Effector memory CD8-positive, alpha-beta T cell (primary cell): Measurements from ENCODE around the gene MRPL2.

Experiments used
- ATAC-seq: fragments of 150-1000 bp; cut with Tn5 transposase; replicated peaks from 2 replicates; pipeline ENCODE4 v1.10.0; 2021; ENCODE audit warnings: mild to moderate bottlenecking, moderate library complexity
- DNase-seq, 3 experiments: peaks; one replicate each; pipeline ENCODE4 v3.0.0; 2021
- H3K27ac Mint-ChIP-seq, 2 donors: one replicate each; pipeline ENCODE4 v1.8.0; 2022; ENCODE audit warnings: mild to moderate bottlenecking in 2 of 2, mixed read lengths in 2 of 2, moderate library complexity in 2 of 2
- H3K27me3 Mint-ChIP-seq, 2 donors: one replicate each; pipeline ENCODE4 v1.8.0; 2022; ENCODE audit warnings: mixed read lengths in 2 of 2
- H3K36me3 Mint-ChIP-seq: one replicate; pipeline ENCODE4 v1.8.0; 2022; ENCODE audit warnings: mild to moderate bottlenecking, moderate library complexity, mixed read lengths; ENCODE audit not compliant: insufficient read depth
- H3K4me1 Mint-ChIP-seq, 2 donors: one replicate each; pipeline ENCODE4 v1.8.0; 2022; ENCODE audit warnings: low read depth in 2 of 2, mixed read lengths in 2 of 2
- H3K4me3 Mint-ChIP-seq, 2 donors: one replicate each; pipeline ENCODE4 v1.8.0; 2022; ENCODE audit warnings: mild to moderate bottlenecking in 2 of 2, mixed read lengths in 2 of 2, moderate library complexity in 2 of 2
- H3K9me3 Mint-ChIP-seq, 2 donors: one replicate each; pipeline ENCODE4 v1.8.0; 2022; ENCODE audit warnings: mixed read lengths in 2 of 2
- total RNA-seq, 9 experiments: gene quantifications; one replicate each; lab custom pipeline; 2026; lab: John Stamatoyannopoulos, UW

Gene MRPL2
- 2.0 to 5.4 (median 2.9) reads per million in 9 experiments for total RNA-seq

- H3K4me1 Mint-ChIP-seq, result peaks cover 19% of the 10 kb centered on the region in 2 donors
- ATAC-seq (peak; percentile 95), DNase-seq (peak; percentile 95 to 98 (median 95))
- no peaks in the 10 kb centered on the region for H3K27me3 Mint-ChIP-seq
- no peaks in the 10 kb centered on the region for H3K9me3 Mint-ChIP-seq
- peaks cover 50% of the 10 kb centered on the region for H3K36me3 Mint-ChIP-seq
- peak within 1 kb of the TSS; percentile 97 to 99 for H3K27ac Mint-ChIP-seq
- peak within 1 kb of the TSS; percentile 93 to 95 for H3K4me3 Mint-ChIP-seq
These were observed at the start of gene MRPL2, which contains the start of gene KLC4 for GRCh38 chr6:43059168-43060033. Gene MRPL2 (minus strand): TSS chr6:43059434. CDS start chr6:43059381, 53 bp downstream. Gene KLC4 (plus strand): TSS chr6:43059631. CDS start chr6:43061336, 1,705 bp downstream.

- Mint-ChIP-seq H3K27ac (no peak overlapping the region), H3K4me1 (peaks cover 0 to 2% of the 10 kb centered on the region in 2 donors)
- DNase-seq, result no peak
These were observed 48.3 kb upstream of the MRPL2 start for GRCh38 chr6:43107344-43108062.

GRCh38 chr6:43105538-43106222 lies 46.4 kb upstream of the MRPL2 start:
- ATAC-seq (no peak), DNase-seq (no peak)
- H3K27ac Mint-ChIP-seq, result peak overlapping the region in 1 of 2 donors; percentile 32
- no peak overlapping the region for H3K4me3 Mint-ChIP-seq
- peaks cover 0 to 2% of the 10 kb centered on the region in 2 donors for H3K4me1 Mint-ChIP-seq
- no peaks in the 10 kb centered on the region for H3K27me3 Mint-ChIP-seq
- H3K36me3 Mint-ChIP-seq, result no peaks in the 10 kb centered on the region
- no peaks in the 10 kb centered on the region for H3K9me3 Mint-ChIP-seq

More at GRCh38 chr6:43107344-43108062, 48.3 kb upstream of the MRPL2 start:
- H3K4me3 Mint-ChIP-seq, result no peak overlapping the region
- ATAC-seq, result no peak
- no peaks in the 10 kb centered on the region for H3K9me3 Mint-ChIP-seq
- no peaks in the 10 kb centered on the region for H3K36me3 Mint-ChIP-seq
- H3K27me3 Mint-ChIP-seq, result no peaks in the 10 kb centered on the region

GRCh38 chr6:43103253-43103876 lies 44.1 kb upstream of the MRPL2 start:
- DNase-seq (no peak), ATAC-seq (no peak)
- Mint-ChIP-seq H3K4me3 (no peak overlapping the region), H3K4me1 (peaks cover 0 to 2% of the 10 kb centered on the region in 2 donors), H3K27ac (no peak overlapping the region), H3K9me3 (no peaks in the 10 kb centered on the region), H3K36me3 (no peaks in the 10 kb centered on the region), H3K27me3 (no peaks in the 10 kb centered on the region)

DNA sequence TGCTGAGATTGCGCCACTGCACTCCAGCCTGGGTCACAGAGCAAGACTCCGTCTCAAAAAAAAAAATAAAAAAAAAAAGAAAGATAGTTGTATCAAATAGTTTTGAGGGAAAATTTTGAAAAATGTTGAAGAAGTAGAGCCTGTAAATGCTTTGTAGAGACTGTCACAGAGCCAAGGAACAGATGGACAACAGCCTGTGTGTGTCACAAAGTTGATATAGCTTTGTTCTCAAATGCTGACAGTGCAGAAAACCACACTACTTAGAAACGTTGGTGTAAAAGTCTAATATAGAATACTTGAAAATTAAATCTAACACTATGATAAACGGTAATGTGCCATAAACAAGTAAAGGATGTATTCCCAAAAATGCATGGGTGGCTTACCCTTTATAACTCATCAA lies 42.3 kb upstream of the MRPL2 start:
- ATAC-seq (no peak), DNase-seq (no peak)
- H3K4me3 Mint-ChIP-seq, result no peak overlapping the region
- no peaks in the 10 kb centered on the region for H3K27me3 Mint-ChIP-seq
- no peaks in the 10 kb centered on the region for H3K9me3 Mint-ChIP-seq
- no peaks in the 10 kb centered on the region for H3K36me3 Mint-ChIP-seq
- peaks cover 0 to 2% of the 10 kb centered on the region in 2 donors for H3K4me1 Mint-ChIP-seq
- H3K27ac Mint-ChIP-seq, result no peak overlapping the region

DNA sequence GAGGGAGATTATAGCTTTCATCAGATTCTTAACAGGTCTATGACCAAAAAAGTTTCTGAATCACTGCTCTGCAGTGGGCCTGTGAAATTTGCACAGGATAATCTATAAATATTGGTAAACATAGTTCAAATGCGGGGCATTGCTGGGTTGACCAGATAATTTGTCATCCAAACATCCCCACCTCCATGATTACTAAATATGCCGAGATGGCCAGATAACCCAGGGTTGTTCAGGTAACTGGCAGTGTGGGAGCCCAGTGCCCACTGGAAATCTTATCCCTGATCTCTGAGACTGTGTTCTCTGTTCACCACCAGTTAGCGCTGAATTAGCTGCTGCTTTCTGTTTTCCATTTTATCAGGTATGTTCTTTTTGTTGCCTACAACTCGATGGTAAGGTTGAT lies 38.3 kb upstream of the MRPL2 start:
- ATAC-seq (no peak), DNase-seq (no peak)
- Mint-ChIP-seq H3K27me3 (no peaks in the 10 kb centered on the region), H3K36me3 (no peaks in the 10 kb centered on the region), H3K4me1 (peaks cover 6 to 25% of the 10 kb centered on the region in 2 donors), H3K4me3 (no peak overlapping the region), H3K27ac (no peak overlapping the region), H3K9me3 (no peaks in the 10 kb centered on the region)

DNA sequence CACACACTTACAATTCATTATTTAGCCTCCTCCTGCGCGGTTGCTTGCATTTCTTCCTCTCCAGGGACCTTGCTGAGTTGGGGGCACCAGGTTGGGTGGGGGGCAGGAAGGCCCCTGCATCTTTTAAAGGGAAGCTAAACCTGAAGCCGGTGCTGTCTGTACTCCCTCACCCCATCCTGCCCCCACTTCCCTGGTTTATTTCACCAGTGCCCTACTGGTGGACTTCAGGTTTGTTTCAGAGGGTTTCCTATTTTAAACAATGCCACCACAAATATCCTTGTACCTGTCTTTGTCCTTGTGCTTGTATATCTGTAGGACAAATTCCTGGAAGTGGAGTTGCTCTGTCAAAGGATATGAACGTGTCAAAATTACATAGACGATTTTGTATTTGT lies 37.9 kb upstream of the MRPL2 start:
- Mint-ChIP-seq H3K4me1 (peaks cover 6 to 25% of the 10 kb centered on the region in 2 donors), H3K36me3 (no peaks in the 10 kb centered on the region), H3K27ac (no peak overlapping the region), H3K9me3 (no peaks in the 10 kb centered on the region), H3K4me3 (no peak overlapping the region), H3K27me3 (no peaks in the 10 kb centered on the region)
- ATAC-seq, result no peak
- DNase-seq, result no peak

GRCh38 chr6:43096451-43097097 lies 37.3 kb upstream of the MRPL2 start:
- Mint-ChIP-seq H3K4me3 (no peak overlapping the region), H3K4me1 (peaks cover 6 to 25% of the 10 kb centered on the region in 2 donors), H3K36me3 (no peaks in the 10 kb centered on the region), H3K27me3 (no peaks in the 10 kb centered on the region), H3K9me3 (no peaks in the 10 kb centered on the region), H3K27ac (no peak overlapping the region)
- no peak for DNase-seq
- ATAC-seq, result no peak

GRCh38 chr6:43095939-43096338 lies 36.7 kb upstream of the MRPL2 start:
- Mint-ChIP-seq H3K27me3 (no peaks in the 10 kb centered on the region), H3K4me1 (peaks cover 6 to 25% of the 10 kb centered on the region in 2 donors), H3K9me3 (no peaks in the 10 kb centered on the region), H3K36me3 (no peaks in the 10 kb centered on the region), H3K27ac (peak overlapping the region in 1 of 2 donors; percentile 31), H3K4me3 (no peak overlapping the region)
- no peak for DNase-seq
- no peak for ATAC-seq

GRCh38 chr6:43093436-43094289 lies 34.4 kb upstream of the MRPL2 start:
- H3K36me3 Mint-ChIP-seq, result no peaks in the 10 kb centered on the region
- peaks cover 6 to 25% of the 10 kb centered on the region in 2 donors for H3K4me1 Mint-ChIP-seq
- no peaks in the 10 kb centered on the region for H3K27me3 Mint-ChIP-seq
- H3K27ac Mint-ChIP-seq, result no peak overlapping the region
- H3K4me3 Mint-ChIP-seq, result peak overlapping the region; percentile 17 to 32
- ATAC-seq, result no peak
- H3K9me3 Mint-ChIP-seq, result no peaks in the 10 kb centered on the region
- no peak for DNase-seq

GRCh38 chr6:43092635-43093034 lies 33.4 kb upstream of the MRPL2 start:
- H3K27me3 Mint-ChIP-seq, result no peaks in the 10 kb centered on the region
- H3K4me3 Mint-ChIP-seq, result no peak overlapping the region
- ATAC-seq (no peak), DNase-seq (no peak)
- H3K9me3 Mint-ChIP-seq, result no peaks in the 10 kb centered on the region
- peak overlapping the region; percentile 12 for H3K27ac Mint-ChIP-seq
- H3K4me1 Mint-ChIP-seq, result peaks cover 6 to 25% of the 10 kb centered on the region in 2 donors
- H3K36me3 Mint-ChIP-seq, result no peaks in the 10 kb centered on the region

GRCh38 chr6:43091436-43091991 lies 32.3 kb upstream of the MRPL2 start:
- DNase-seq (no peak), ATAC-seq (no peak)
- H3K4me3 Mint-ChIP-seq, result no peak overlapping the region
- H3K27me3 Mint-ChIP-seq, result no peaks in the 10 kb centered on the region
- no peaks in the 10 kb centered on the region for H3K9me3 Mint-ChIP-seq
- H3K36me3 Mint-ChIP-seq, result no peaks in the 10 kb centered on the region
- H3K27ac Mint-ChIP-seq, result no peak overlapping the region
- peaks cover 6 to 25% of the 10 kb centered on the region in 2 donors for H3K4me1 Mint-ChIP-seq
